IMR-90 (cell line): ENCODE measurements around the gene KCNAB1.

ENCODE experiments used
- CTCF ChIP-seq: conservative IDR thresholded peaks from 2 replicates; pipeline ENCODE4 v1.5.1; 2012; ENCODE audit warnings: mild to moderate bottlenecking, low read depth, low read length, improper control_type of control experiment
- ELK1 ChIP-seq: fragments of 150-350 bp; IDR thresholded peaks from 2 replicates; pipeline ENCODE4 v1.6.1; 2016; ENCODE audit warnings: low read depth, mild to moderate bottlenecking, low read length, moderate library complexity, borderline replicate concordance
- MAFK ChIP-seq: IDR thresholded peaks from 2 replicates; pipeline ENCODE4 v1.6.1; 2012; ENCODE audit warnings: low read depth, low read length, improper control_type of control experiment
- MXI1 ChIP-seq: IDR thresholded peaks from 2 replicates; pipeline ENCODE4 v1.6.1; 2012; ENCODE audit warnings: low read depth, mild to moderate bottlenecking, low read length, moderate library complexity, borderline replicate concordance
- POLR2A ChIP-seq: IDR thresholded peaks from 2 replicates; pipeline ENCODE4 v1.6.1; 2012; ENCODE audit warnings: mild to moderate bottlenecking, low read depth, low read length
- RAD21 ChIP-seq: IDR thresholded peaks from 2 replicates; pipeline ENCODE4 v1.6.1; 2012; ENCODE audit warnings: low read length, improper control_type of control experiment
- USF2 ChIP-seq: fragments of 150-350 bp; IDR thresholded peaks from 2 replicates; pipeline ENCODE4 v1.6.1; 2017; ENCODE audit warnings: mild to moderate bottlenecking, antibody characterized with exemption, low read length, low read depth

GRCh38 chr3:156516961-156517360, 396.6 kb downstream of the KCNAB1 start:
- TF ChIP-seq MXI1 = no peak
- TF ChIP-seq CTCF = no peak
- TF ChIP-seq POLR2A = no peak
- no peak for TF ChIP-seq MAFK
- no peak for TF ChIP-seq ELK1
- no peak for TF ChIP-seq RAD21
- TF ChIP-seq USF2 = no peak
